NCI-H345 (cell line): Measurements from ENCODE around the gene FRRS1L.
"Not testable (repeated sequence)": the region's sequence is repeated elsewhere in the genome, so short reads cannot be mapped to it uniquely, and the experiment has no call there.

Source experiments
- DNase-seq: peaks from one replicate; lab custom pipeline; 2025; lab: John Stamatoyannopoulos, UW

The FRRS1L gene

GRCh38 chr9:109129470-109130197 lies 37.4 kb downstream of the FRRS1L start:
- DNase-seq, result no peak

GRCh38 chr9:109126671-109127070 lies 40.4 kb downstream of the FRRS1L start:
- not testable (repeated sequence) for DNase-seq

- no peak for DNase-seq
Measured at GRCh38 chr9:109124121-109124520, 42.9 kb downstream of the FRRS1L start.

- no peak for DNase-seq
Measured at GRCh38 chr9:109122726-109123621, 44.1 kb downstream of the FRRS1L start.

GRCh38 chr9:109121232-109121796 lies 45.7 kb downstream of the FRRS1L start:
- no peak for DNase-seq

GRCh38 chr9:109120204-109120789 lies 46.8 kb downstream of the FRRS1L start:
- no peak for DNase-seq

- peak; percentile 99 for DNase-seq
Measured at GRCh38 chr9:109119439-109120203, 47.4 kb downstream of the FRRS1L start, which contains the start of gene TMEM245. Gene TMEM245 (minus strand): TSS chr9:109119947. CDS start chr9:109119913, 34 bp downstream.

- DNase-seq, result no peak
Measured at GRCh38 chr9:109118808-109119438, 48.1 kb downstream of the FRRS1L start.

- no peak for DNase-seq
Measured at GRCh38 chr9:109117856-109118807, 48.9 kb downstream of the FRRS1L start.

- no peak for DNase-seq
Measured at GRCh38 chr9:109115931-109116526, 51.0 kb downstream of the FRRS1L start.

- no peak for DNase-seq
Measured at GRCh38 chr9:109114670-109115069, 52.4 kb downstream of the FRRS1L start.

- no peak for DNase-seq
Measured at GRCh38 chr9:109113892-109114609, 53.0 kb downstream of the FRRS1L start.

- no peak for DNase-seq
Measured at GRCh38 chr9:109113254-109113653, 53.8 kb downstream of the FRRS1L start.

- no peak for DNase-seq
Measured at GRCh38 chr9:109110329-109111021, 56.6 kb downstream of the FRRS1L start.

- no peak for DNase-seq
Measured at GRCh38 chr9:109109967-109110328, 57.1 kb downstream of the FRRS1L start.

- peak; percentile 1 for DNase-seq
Measured at GRCh38 chr9:109108318-109108717, 58.7 kb downstream of the FRRS1L start.

GRCh38 chr9:109107402-109108240 lies 59.4 kb downstream of the FRRS1L start:
- no peak for DNase-seq
